Right cardiac atrium (tissue), 5 donors: Measurements from ENCODE around the gene TAS2R42. TPM values are rescaled to one million over a fixed set of nuclear protein-coding genes. Genes with fewer than 3 reads are reported as not detected.

Source experiments
- ATAC-seq, 2 donors: fragments of 200-7000 bp; cut with Tn5 transposase; one replicate each; pipeline versions ENCODE4 v1.8.0 to v1.9.1; 2020; ENCODE audit warnings: moderate library complexity in 2 of 2, mild to moderate bottlenecking in 1 of 2
- DNase-seq, 3 donors: peaks; one replicate each; pipeline ENCODE4 v3.0.0-alpha.2; 2020
- H3K27ac ChIP-seq: one replicate; pipeline ENCODE4 v1.5.1; 2013; ENCODE audit warnings: mild to moderate bottlenecking, low read length, control low read depth, moderate library complexity
- H3K27me3 ChIP-seq: one replicate; pipeline ENCODE4 v1.6.1; 2013; ENCODE audit not compliant: control insufficient read depth, insufficient read depth
- H3K4me1 ChIP-seq: one replicate; pipeline ENCODE4 v1.6.1; 2013; ENCODE audit warnings: low read length; ENCODE audit not compliant: control insufficient read depth, insufficient read depth
- H3K4me3 ChIP-seq: one replicate; pipeline ENCODE4 v1.5.1; 2013; ENCODE audit warnings: low read length, control low read depth
- H3K9me3 ChIP-seq: one replicate; pipeline ENCODE4 v1.6.1; 2013; ENCODE audit warnings: low read length; ENCODE audit not compliant: control insufficient read depth
- WGBS: extraction: QIAGEN DNeasy Blood & Tissue Kit; methylation state at CpG from one replicate; pipeline ENCODE4 v1.1.7; 2013; 5-methylcytosine and 5-hydroxymethylcytosine counted together
- intact Hi-C, 4 donors: fragments of 100-400 bp; cut with DNase I; formaldehyde crosslinking; loops; one replicate each; pipeline versions ENCODE4 v1.11.0 to v1.14.0; 2022 to 2023
- polyA plus RNA-seq: library from polyadenylated mRNA; stranded (reverse); fragments of 200-250 nt; gene quantifications from one replicate; pipeline ENCODE4 v1.2.3, GENCODE V29; 2013
- total RNA-seq, 4 donors: library from RNA; stranded (reverse); fragmentation: NEBNext Ultra II Directional; extraction: Animal tissue kit (Norgen Biotek cat#: 25700); gene quantifications; one replicate each; pipeline ENCODE4 v1.2.1, GENCODE V29; 2021
- donor health status: healthy with polysubstance abuse.
- donor health status: DM: no; HTN: yes; CAD: no.
- donor health status: DM: no; HTN: no; CAD: no.
- donor health status: DM: no; HTN: yes; CAD: no; lungs with severe emphysema.
- donor health status: DM: yes; HTN: yes; CAD: no.

The TAS2R42 gene
- total and polyA plus RNA-seq, 5 donors, result not detected

DNA sequence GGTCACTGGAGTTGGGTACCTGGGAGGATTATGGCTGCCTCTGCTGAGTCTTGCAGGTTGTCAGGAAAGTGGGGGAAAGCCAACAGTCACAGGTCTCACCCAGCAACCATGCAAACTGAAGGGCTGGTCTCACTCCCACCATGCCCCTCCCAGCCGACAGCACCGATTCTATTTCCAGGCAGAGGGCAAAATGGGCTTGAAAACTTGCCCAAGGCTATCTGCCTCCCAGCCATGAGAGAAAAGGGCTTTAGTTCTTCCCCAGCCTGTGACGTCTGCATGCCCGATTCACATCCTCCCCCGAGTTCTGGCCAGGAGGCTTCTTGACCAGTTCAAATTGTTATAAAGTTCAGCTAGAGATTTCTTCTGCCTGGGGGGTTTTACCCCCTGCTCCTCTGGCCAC, 42.4 kb downstream of the TAS2R42 start:
- ATAC-seq (no peak), DNase-seq (no peak)
- Histone ChIP-seq H3K27ac (no peak overlapping the region), H3K27me3 (no peaks in the 10 kb centered on the region), H3K9me3 (no peaks in the 10 kb centered on the region), H3K4me1 (no peaks in the 10 kb centered on the region), H3K4me3 (no peak overlapping the region)
- intact Hi-C loops, result no loop called here
- WGBS, result 80% methylated on average over 5 of the region's 5 CpGs

DNA sequence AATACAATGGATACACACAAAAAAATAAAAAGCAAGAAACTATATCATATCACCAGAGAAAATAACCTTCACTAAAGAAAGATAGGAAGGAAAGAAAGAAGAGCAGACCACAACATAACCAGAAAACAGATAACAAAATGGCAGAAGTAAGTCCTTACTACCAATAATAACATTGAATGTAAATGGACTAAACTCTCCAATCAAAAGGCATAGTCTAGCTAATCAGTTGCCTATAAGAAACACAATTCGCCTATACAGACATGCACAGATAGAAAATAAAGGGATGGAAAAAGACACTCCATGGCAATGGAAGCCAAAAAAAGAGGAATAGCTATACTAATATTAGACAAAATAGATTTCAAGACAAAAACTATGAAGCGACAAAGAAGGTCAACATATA, 43.4 kb downstream of the TAS2R42 start:
- ATAC-seq, result no peak
- no peak overlapping the region for H3K27ac ChIP-seq

DNA sequence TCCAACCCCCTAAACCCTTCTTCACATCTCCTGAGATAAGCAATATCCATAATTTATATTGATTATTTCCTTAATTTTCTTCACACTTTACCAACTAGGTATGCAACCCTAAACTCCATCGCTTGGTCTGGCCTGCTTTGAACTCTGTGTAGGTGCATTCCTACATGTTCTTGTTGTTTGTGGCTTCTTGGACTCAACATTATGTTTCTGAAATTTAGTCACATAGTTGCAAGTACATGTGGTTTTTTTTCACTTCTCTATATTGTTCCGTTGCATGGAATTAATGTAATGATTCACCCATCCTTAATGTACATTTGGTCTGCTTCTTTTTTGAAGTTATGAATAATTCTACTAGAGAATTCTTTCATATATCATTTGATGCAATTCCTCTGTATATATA, 50.7 kb downstream of the TAS2R42 start:
- ATAC-seq (no peak), DNase-seq (no peak)
- intact Hi-C loops, result no loop called here
- WGBS, result 46% methylated on average over 2 of the region's 2 CpGs
- Histone ChIP-seq H3K27me3 (no peaks in the 10 kb centered on the region), H3K9me3 (no peaks in the 10 kb centered on the region), H3K4me1 (no peaks in the 10 kb centered on the region), H3K4me3 (no peak overlapping the region), H3K27ac (no peak overlapping the region)

More for the DNA sequence above, 43.4 kb downstream of the TAS2R42 start:
- Histone ChIP-seq H3K4me3 (no peak overlapping the region), H3K9me3 (no peaks in the 10 kb centered on the region), H3K4me1 (no peaks in the 10 kb centered on the region), H3K27me3 (no peaks in the 10 kb centered on the region)
- no peak for DNase-seq
- WGBS, result 46% methylated on average over 2 of the region's 2 CpGs
- intact Hi-C loops, result no loop called here

Other genes starting within 250 kb of the TAS2R42 start
- gene TAS2R14, start 247.7 kb downstream of the TAS2R42 start, total RNA-seq, result 1 to 10 TPM in 2 of 4 donors, under 1 TPM in 2; 0.60 to 1.5 (median 1.1) TPM
- 1.1 TPM for gene TAS2R14, start 247.7 kb downstream of the TAS2R42 start, polyA plus RNA-seq
- 1 to 10 TPM in 1 of 4 donors, under 1 TPM in 3; 0.56 to 1.1 (median 0.74) TPM for gene TAS2R50, start 200.0 kb downstream of the TAS2R42 start, total RNA-seq
- 0.09 TPM for gene TAS2R50, start 200.0 kb downstream of the TAS2R42 start, polyA plus RNA-seq
- 1 to 10 TPM in 2 of 4 donors, under 1 TPM in 2; 0.54 to 1.4 (median 0.95) TPM for gene TAS2R20, start 188.6 kb downstream of the TAS2R42 start, total RNA-seq
- gene TAS2R20, start 188.6 kb downstream of the TAS2R42 start, polyA plus RNA-seq, result 0.27 TPM
- gene TAS2R19, start 164.3 kb downstream of the TAS2R42 start, total RNA-seq, result 1 to 10 TPM in 2 of 4 donors, under 1 TPM in 2; 0.77 to 2.9 (median 1.2) TPM
- gene TAS2R19, start 164.3 kb downstream of the TAS2R42 start, polyA plus RNA-seq, result 0.57 TPM
- gene TAS2R31, start 155.5 kb downstream of the TAS2R42 start, total RNA-seq, result 1 to 10 TPM; 1.0 to 2.0 (median 1.4) TPM
- 0.54 TPM for gene TAS2R31, start 155.5 kb downstream of the TAS2R42 start, polyA plus RNA-seq
- gene TAS2R46, start 124.6 kb downstream of the TAS2R42 start, total RNA-seq, result under 1 TPM in 3 of 4 donors, not detected in 1; 0.26 to 0.71 (median 0.53) TPM
- not detected for gene TAS2R46, start 124.6 kb downstream of the TAS2R42 start, polyA plus RNA-seq
- gene TAS2R43, start 94.6 kb downstream of the TAS2R42 start, total RNA-seq, result not detected
- not detected for gene TAS2R43, start 94.6 kb downstream of the TAS2R42 start, polyA plus RNA-seq
- gene TAS2R30, start 52.3 kb downstream of the TAS2R42 start, total RNA-seq, result 1 to 10 TPM in 2 of 4 donors, under 1 TPM in 2; 0.80 to 1.6 (median 1.0) TPM
- gene TAS2R30, start 52.3 kb downstream of the TAS2R42 start, polyA plus RNA-seq, result 0.25 TPM
- gene SMIM10L1, start 15.7 kb downstream of the TAS2R42 start, total RNA-seq, result 10 to 100 TPM; 13.1 to 18.4 (median 16.3) TPM
- 16.2 TPM for gene SMIM10L1, start 15.7 kb downstream of the TAS2R42 start, polyA plus RNA-seq
- not detected for gene PRB3, start 82.8 kb upstream of the TAS2R42 start, total RNA-seq
- gene PRB3, start 82.8 kb upstream of the TAS2R42 start, polyA plus RNA-seq, result not detected
- gene PRB4, start 123.5 kb upstream of the TAS2R42 start, total RNA-seq, result not detected
- not detected for gene PRB4, start 123.5 kb upstream of the TAS2R42 start, polyA plus RNA-seq
- gene PRB2, start 208.6 kb upstream of the TAS2R42 start, total RNA-seq, result not detected
- not detected for gene PRB2, start 208.6 kb upstream of the TAS2R42 start, polyA plus RNA-seq